ENCODE data around the gene CTIF. TPM values are rescaled to one million over a fixed set of nuclear protein-coding genes. Genes with fewer than 3 reads are reported as not detected.

The CTIF gene
- polyA plus RNA-seq, 1 donor = 18.9 TPM

DNA sequence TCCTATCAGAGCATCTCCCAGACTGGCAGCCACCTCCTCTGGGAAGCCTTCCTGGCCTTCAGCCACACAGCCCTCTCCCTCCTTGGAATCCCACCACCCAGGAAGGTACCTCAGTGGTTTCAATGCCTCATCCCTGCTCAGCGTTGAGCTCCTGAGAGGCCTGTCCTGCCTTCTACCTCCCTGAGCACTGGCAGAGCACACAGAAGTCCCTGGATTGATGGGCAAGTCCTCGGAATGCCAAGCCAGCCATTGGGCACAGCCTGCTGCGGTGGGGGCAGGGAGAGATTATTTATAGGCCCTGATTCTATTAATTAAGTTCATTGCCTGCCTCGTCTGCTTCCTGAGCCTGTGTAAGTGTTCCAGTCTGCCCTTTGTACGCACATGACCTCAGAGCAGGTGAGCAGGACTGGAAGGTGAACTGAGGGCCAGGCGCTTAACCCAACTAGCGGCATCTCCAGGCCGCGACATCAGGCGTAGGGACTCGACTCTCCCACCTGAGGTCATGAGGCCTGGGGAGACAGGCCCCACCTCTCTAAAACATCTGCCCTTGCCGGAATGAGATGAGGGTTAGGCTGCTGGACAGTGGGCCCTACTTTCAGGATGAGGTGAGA lies 348.6 kb downstream of the CTIF start:
- DNase-seq = no peak

DNA sequence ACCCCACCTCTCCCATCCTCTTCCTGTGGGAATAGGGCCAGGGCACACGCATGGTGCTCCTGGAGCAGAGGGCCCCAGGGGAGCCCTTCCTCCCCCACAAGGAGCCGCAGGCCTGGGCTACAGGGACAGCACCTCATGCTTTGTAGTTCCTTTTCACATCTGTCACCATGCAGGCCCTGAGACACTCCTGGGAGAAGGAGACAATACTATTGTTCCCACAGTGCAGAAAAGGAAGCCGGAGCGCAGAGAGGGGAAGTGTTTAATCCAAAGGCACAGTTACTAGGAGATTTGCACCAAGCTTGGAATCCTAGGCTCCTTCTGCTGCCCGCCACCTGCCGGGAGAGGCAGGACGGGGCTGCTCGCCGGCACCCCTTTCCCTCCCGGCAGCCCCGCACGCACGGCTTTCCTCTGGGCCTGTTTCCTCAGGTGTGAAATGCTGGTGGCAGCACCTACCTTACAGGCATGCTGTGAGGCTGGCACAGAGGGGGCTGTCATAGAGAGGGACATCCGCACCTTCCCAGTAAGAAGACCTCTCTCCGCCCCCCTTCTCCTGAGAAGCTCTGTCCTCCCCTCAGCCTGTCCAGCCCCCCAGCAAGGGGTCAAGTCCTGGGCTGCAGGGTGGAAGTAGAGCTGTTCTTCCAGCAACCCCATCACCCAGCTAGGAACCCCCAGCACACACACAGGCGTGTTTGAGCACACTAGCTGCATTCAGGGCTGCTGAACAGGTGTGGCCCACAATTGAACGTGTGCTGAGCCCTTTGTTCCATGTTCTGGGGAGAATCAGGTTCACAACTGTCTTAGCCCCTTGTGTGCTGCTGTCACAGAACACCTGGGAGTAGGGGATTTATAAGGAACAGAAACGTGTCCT lies 349.3 kb downstream of the CTIF start:
- DNase-seq = no peak

DNA sequence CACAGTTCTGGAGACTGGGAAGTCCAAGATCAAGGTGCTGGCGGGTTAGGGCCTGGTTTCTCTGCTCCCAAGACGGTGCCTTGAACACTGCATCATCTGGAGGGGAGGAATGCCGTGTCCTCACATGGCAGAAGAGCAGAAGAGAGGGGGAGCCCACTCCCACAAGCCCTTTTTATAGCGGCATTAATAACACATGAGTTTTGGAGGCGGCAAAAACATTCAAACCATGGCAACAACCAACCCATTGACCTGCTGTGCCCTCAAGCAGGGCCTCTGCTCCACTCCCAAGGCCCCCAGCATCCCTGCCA lies 349.9 kb downstream of the CTIF start:
- no peak for DNase-seq

DNA sequence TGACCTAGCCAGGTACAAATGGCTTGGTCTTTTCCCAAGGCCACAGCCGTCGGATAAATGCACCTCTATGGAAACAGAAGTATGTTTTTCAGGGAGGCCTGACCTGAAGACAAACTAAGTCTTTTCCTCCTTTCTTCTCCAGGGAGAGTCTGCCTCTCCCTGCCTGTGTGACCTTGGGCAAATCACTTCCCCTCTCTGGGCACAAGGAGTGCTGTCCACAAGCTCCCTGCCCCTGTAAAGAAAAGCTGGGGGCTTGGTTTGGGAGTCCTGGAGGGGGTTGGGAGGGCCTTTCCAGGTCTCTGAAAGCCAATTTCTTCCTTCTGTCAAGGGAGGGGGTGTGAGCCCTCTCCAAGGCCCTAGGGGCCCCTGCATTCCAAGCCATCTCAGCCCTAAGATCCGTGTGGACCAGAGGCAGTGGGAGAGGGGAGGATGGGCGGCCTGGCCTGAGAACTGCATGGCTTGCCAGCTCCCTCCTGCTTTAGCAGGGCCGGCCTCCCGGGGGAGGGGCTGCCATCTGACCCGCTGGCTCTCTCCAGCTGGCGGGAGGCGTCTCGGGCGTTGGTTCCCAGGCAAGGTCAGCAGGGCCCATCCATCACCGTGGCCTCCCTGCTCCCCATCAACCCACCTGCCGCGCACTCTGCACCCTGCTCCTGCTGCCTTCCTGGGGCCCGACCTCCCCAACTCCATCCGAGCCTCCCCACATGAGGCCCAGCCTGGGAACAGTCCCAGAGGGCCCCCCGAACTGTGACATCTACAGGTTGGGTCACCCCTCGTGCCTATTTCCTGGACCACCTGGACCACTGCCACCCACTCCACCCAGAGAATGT lies 350.5 kb downstream of the CTIF start:
- DNase-seq = peak; percentile 73

DNA sequence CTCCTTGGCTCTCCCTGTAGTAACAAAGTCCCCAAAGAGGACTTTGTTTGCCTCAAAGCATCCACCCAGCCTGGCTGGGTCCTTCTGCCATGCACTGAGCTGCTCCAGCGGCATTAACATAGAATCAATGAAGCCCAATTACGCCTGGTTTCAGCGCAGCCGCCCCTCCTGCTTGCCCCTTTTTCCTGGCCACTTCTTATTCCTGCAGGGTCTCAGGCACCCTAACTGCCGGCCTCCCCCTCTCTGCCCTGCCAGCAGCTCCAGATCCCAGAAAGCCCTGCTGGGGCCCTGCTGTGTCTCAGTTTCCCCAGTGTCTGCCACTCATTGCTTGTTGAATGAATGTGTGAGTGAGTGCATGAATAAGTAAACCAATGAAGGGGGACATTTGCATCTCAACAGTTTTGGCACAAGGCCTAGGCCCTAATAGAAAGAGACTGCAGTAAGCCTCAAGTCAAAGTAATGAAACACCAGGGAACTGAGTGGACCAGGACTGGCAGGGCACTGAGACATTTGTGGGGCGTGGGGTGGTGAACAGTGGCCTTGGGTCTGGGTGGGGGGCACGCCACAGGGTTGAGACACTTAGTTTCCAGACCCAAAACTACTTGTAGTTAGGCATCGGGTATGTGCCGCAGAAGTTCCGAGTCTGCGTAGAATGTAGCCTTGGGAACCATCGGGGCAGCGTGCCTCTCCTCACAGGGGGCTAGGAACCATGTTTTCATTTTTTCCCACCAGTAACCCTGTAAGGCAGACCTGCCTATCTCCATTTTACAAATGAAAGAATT lies 351.3 kb downstream of the CTIF start:
- DNase-seq = no peak

DNA sequence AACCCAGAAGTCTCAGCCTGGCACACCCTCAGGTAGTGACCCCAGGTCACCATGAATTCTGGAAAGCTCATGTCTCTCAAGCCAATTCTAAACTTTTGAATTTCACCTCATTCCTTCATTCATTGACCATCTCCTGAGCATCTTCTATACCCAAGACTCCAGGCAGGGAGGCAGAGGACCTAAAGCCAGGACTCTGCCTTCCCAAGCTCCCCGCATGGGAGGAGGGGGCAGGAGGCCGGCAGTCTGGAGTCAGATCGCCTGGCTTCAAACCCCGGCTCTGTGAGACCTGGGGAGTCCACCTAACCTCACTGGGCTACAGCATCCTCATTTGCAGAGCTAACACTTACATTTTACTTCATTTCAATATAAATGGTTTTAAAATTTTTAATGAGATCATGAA lies 352.9 kb downstream of the CTIF start:
- no peak for DNase-seq

DNA sequence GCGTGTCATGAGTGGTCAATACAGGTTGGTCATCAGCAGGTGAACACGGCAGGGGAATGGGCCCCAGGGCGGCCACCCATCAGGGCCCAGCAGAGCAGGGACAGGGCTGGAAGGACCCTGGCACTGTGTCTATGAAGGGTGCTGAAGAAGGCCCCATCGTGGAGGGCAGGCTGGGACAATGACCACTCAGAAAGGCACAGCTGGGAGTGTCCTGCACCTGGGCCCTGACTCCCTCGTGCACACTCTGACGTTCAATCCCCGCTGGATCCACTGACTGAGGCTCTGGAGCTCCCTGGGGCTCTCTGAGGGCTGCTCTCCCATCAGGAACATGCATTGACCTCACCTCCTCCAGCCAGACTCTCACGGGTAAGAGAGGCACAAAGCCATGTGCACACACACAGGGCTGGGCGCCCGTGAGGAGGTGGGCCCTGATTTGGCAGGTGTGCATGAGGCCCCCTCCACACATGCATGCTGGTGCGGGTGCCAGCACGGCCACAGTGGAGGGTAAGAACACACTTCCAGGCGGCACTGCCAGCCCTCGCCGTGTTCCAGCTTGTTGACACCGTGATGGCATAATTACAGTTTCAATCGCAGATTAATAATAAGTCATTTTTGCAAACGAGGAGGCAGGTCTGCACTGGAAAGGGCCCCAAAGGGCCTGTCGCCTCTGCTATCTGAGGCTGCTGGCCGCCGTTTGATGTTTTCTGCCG lies 353.5 kb downstream of the CTIF start:
- DNase-seq = no peak

DNA sequence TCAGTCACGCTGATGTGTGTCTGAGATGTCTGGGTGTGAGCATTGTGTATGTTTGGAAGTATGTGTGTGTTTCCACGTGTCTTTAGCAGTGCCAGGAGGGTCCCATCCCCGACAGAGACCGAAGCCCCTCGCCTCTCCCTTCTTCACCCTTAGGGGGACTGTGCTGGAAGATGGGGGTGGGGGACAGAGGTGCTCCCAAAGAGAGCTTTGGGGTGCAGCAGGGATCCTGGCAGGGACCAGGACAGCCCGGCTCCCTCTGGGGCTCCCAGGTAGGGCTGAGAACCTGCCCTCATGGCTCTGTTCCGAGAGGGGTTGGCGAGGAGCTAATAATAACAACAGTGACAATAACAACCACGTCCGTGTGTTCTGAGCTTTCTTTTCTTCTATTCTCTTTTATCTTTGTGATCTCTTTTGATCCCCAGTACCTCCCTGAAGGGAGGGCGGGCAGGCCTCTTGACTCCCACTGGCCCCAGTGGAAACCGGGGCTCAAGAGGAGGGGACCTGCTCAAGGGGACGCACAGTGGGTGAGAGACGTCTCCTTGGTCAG lies 354.3 kb downstream of the CTIF start:
- DNase-seq = no peak

DNA sequence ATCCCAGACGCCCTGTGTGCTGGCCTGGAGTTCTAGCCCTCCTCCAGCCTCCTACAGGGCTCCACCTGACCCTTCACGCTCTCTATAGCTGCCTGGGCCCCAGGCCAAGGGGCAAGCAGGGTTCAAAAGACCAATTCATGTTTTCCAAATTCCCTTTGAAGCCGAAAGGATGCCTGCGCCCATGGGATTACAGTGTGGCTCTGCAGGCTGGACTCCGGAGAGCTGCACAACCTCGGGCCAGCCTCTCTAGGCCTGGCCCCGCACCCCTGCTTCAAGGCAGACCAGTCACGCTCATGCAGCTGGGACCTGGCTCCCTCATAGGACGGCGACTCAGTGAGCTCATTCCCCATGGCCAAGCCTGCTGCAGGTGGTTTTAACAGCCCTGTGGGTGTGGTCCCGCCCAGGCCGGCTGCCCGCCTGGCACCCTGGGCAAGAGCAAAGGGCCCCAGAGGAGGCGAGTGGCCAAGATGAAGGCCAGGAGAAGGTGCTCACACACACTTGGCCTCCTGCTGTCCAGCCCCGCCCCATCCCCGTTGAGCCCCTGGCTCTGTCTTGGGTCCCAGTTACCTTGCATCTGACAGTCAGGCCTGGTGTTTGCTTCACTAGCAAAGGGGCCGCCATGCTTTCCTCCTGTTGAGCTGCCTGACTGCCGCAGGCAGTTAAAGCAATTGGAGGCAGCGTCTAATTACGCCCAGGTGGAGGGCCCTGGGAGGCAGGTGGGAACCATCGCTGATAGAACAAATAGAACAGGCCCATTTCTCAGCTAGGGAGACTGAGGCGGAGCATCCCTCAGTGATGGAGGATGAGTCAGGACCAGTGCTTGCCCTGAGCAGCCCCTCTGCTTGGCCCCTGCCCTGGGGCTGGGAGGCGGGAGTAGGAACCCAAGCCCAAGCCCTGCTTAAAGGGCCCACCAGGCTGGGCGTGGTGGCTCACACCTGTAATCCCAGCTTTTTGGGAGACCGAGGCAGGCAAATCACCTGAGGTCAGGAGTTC lies 355.1 kb downstream of the CTIF start:
- no peak for DNase-seq

DNA sequence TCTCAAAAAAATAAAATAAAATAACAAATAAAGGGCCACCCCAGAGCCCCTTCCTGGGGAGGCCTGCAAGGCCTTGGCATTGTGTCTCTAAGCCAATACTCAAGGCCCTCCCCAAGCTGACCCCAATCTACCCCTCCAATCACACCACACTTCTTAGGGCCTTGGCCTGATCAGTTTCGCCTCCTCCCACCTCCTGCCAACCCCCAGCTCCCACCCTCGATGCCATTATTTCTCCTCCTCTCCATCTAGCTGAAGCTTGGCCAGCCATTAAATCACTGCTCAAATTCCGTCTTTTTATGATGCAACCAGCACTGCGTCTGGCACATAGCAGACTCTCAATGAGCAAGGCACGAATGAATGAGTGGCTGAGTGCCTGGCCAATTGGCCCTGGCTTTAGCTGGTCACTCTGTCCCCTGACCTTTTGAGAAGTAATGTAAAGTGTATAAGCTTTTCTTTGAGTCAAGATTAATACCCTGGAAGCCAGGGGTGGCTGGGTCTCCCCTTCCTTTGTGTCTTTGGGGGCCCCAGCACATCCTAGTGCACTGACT lies 356.0 kb downstream of the CTIF start:
- no peak for DNase-seq

DNA sequence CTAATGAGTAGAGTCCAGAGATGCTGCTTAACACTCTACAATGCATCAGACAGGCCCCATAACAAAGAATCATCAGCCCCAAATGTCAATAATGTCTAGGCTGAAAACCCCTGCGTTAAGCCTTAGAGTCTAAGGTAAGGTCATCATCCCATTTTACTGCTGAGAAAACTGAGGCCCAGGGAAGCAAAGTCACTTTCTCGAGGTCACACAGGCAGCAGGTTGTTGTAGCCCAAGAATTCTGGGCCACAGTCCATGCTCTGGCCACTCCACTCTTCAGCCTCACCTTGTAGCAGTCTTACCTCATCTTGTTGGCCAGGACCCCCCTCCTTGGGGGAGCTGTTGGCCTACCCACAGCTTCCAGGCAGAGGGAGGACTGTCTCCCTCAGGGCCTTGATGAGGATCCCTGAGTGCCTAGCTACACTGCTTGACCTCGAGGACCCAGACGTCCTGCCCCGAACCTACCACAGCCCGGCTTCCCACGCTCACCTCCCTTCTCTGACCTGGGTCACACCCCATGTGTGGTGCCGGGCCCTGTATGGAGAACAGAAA lies 357.6 kb downstream of the CTIF start:
- DNase-seq = no peak

DNA sequence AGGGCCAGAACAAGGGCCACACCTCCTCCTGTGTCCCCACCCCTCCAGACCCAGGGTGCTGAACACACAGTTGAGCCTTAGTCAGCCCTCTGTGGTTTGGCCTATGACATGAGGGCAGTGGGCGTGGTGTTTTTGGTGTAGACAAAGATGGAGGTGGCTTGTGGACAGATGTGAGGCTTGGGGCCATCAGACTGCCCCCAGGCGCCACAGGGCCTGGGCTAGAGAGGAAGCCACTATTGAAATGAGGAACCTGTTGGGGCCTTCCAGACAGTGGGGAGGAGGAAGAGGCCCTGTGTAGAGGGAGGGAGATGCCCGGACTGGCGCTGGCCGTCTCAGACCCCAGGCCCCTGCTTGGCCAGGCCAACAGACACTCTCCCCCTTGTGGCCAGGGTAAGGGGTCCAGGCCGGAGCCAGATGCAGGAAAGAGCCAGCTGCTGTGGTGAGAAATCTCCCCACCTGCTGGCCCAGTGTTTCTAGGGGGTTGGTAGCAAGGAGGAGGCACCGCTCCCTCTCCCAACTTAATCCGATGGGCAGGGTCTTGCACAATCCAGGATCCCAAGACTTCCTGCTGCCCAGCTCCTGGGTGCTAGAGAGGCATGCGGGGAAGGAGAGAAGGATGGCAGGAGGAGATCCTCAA lies 358.2 kb downstream of the CTIF start:
- DNase-seq = no peak

DNA sequence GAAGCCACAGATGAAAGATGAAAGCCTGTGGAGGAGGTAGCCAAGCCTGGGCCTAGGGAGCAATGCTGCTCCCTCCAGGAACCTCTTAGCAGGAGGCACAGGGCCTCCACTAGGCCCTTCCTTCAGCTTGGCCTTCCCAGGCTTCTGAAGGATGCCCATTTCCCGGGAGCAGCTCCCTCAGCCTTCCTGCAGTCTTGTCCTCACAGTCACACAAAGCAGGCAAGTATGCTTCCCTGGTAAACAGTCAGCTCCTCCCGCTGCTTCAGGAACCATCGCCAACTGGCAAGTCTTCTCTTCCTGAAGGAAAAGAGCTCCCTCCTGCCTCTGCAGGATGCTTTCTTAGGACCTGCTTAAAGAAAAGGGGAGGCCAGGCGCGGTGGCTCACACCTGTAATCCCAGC lies 358.7 kb downstream of the CTIF start:
- no peak for DNase-seq

DNA sequence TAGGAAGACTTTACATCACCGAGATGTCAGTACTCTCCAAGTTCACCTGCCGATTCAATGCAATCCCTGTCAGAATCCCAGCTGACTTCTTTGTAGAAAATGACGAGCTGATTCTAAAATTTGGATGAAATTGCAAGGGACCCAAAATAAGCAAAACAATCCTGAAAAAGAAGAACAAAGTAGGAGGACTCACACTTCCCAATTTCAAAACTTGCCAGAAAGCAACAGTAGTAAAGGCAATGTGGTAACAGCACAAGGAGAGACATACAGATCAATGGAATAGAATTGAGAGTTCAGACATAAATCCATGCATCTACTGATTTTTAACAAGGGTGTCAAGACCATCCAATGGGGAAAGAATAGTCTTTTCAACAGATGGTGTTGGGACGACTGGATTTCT lies 359.7 kb downstream of the CTIF start:
- no peak for DNase-seq

DNA sequence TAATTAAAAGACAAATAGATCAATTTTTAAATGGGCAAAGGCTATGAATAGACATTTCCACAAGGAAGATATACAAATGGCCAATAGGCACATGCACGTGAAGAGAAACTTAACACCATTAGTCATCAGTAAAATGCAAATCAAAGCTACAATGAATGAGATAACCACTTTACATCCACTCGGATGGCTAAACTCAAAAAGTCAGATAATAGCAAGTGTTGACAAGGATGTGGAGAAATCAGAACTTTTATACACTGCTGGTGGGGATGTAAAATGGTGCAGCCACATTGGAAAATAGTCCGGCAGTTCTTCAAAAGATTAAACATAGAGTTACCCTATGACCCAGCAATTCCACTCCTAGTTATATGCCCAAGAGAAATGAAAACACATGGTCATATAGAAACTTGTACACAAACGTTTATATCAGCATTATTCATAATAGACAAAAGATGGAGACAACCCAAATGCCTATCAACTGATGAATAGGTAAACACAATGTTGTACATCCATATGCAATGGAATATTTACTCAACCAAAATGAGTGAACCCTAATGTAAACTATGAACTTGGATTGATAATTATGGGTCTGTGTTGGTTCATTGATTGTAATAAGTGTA lies 360.8 kb downstream of the CTIF start:
- DNase-seq = no peak

DNA sequence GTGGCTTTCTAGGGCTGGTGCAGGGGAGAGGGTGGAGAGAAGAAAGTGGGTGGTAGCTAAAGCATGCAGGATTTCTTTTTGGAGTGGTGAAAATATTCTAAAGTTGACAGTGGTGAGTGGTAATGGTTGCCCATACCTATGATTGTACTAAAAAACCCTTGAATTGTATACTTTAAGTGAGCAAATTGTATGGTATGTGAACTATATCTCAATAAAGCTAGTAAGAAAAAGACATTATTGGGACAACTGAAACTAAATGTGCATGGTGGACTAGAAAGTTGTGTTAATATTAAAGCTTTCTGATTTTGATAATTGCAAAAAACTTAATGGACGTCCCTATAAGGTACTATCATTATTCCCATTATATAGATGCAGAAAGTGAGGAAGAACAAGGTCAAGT lies 361.6 kb downstream of the CTIF start:
- DNase-seq = no peak

DNA sequence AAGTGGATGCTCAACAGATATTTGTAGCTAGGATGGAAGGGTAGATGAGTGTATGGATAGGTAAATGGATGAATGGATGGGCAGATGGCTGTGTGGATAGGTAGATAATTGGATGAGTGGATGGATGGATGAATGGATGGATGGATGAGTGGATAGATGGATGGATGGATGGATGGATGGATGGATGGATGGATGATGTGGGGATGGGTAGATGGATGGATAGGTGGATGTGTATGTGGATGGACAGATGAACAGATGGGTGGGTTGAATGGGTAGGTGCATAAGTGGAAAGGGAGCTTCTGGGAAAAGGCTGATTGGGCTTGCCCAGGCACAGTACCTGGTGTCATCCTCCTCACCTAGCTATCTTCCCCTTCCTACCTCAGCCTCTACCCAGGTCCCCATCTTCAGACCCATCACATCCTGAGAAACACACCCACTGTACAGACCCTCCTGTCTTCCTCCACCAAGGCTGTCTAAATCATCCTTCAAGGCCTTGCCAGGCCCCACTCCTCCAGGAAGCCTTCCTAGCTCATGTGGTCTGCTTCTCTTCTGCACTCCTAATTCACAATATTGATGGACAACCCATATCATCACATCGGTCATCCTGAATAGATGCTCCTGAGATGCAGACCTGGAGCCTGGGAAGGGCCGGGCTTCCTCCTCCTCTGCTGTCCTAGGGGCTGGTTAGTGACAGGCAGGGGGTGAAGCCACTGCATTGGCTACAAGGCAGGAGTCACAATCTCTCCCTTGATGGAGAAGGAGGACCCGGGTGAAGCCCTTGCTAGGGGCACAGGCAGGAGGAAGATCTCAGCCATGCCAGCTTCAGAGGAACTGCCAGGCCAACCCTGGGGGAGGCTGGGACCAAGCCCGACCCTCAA lies 362.6 kb downstream of the CTIF start:
- DNase-seq = no peak

All from left kidney (tissue), 2 donors.